Inflammatory macrophage (primary cell): Measurements from ENCODE around the gene RBP3.

Source experiments
- DNase-seq, 2 donors: peaks; one replicate each; pipeline ENCODE4 v3.0.0-alpha.2; 2020 to 2022

The RBP3 gene

DNA sequence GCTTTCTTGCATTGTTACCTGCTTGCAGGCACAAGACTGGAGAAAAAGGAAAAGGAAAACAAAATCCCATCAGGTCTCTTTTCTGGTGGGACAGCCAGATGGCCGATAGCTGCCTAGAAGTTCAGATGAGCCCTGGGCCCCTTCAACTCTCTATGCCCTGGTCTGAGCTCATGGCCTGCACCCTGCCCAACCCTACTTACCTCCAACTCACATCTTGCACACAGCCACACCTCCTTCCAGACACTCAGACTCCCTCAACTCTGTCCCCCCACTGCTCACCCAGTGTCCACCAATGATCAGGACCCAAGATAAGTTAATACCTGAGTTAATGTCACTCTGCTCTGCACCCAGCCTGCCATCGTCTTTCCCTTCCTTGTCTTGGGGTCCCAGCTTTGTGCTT, 10.9 kb downstream of the RBP3 start:
- DNase-seq = no peak

DNA sequence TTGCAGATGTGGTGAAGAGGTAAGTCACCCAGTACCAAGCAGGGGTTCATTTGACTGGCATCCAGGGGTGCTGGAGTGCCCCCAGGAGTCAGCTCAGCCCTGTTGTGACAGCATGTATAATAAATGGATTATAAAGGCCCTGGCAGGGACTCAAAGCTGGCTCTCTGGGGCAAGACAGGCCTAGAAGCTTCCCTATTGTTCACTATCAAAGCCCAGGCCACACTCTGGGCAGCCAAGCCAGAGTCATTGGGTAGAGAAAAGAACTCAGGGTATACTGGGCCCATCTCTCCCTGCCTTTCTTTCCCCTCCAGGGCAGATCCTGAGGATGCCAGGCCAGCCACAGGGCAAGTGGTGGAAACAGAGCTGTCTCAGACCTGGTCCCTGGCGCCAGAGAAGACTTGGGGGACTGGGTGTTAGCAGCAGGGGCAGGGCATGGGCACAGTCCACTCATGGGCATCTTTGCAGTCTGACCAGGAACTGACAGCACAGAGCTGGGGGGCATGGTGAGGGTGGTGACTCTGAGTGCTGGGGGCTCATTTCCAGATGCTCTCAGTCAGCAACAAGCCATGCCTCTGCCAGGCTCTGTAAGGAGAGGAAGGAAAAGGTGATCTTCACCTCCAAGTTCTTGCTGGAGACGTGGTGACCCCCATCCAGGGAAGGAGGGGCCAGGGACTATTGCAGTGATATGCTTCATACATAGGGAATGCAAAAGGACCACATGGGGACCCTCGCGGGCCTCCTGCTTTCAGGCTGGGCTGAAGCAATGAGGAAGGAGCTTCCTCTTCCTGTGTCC, 11.7 kb downstream of the RBP3 start:
- DNase-seq = no peak

DNA sequence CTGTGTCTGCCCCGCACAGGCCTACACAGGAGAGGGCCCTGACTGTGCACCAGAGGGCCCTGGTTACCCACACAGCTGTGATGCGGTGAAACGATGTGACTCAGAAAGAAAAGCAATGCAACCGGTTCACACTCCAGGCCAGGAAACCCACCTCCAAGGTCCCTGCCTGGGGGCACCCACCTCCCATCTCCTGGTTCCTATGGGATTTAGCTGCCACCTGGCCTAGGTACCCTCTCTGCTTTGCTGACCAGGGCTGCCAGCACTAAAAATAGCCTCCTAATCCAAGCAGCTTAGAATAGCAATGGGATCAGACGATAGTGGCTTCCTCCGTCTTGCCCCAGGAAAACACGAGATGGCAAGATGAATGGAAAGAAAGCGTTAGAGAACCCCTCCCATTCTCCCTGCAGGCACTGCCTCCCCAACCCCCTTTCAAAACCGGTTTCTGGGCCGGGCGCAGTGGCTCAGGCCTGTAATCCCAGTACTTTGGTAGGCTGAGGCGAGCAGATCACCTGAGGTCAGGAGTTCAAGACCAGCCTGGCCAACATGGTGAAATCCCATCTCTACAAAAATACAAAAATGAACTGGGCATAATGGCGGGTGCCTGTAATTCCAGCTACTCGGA, 12.4 kb downstream of the RBP3 start:
- no peak for DNase-seq

DNA sequence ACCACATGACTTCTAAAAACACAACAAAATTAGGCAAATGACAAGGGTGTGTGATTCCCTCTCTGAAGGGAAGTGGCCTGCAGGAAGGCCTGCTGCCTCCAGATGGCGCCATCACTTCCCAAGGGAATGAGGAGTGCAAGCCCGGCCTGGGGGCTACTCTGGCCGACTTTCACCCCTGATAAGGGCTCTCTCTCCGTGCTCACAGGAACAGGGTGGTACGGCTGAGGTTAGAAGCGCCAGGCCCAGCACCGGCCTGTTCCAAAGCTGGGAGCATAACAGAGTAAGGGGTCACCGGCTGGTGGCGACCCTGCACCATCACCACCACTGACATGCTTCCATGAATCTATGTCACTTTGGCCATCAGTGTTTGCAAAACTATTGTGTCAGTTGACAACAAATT, 13.1 kb downstream of the RBP3 start:
- DNase-seq = peak; percentile 39 to 45

DNA sequence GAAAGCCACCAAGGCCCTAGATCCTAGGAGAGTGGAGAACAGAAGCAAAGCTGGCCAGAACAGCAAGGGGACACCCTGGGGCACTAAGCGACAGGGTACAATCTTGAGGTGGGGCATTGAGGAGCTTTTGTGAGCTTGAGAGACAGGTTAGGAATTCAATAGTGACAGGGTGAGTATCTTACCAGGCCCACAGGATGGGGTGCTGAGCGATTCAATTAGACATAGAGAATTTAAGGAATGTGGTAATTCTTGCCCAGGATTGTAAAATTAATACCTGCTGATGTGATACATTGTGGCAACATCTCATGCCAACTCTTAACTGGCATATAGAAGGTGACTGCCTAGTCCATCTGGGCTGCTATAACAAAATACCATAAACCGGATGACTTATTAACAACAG, 14.0 kb downstream of the RBP3 start:
- DNase-seq = no peak

DNA sequence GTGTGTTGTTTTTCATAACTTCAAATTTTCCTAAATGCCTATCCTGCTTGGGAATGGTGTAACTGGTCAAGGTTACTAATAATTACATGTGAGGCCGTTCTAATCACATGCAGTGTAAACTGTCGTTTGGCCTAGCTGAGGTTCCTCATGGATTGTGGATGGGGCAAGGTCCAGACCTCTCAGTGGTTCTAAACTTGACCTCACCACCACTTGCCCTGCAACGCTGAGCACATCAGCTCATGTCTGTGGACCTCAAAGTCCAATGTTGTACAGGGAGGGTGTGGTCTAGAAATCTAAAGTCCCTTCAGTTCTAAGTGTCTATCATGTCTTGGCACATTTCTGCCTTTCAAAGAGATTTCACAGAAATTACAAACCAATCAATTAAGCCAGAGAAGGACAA, 15.6 kb downstream of the RBP3 start:
- no peak for DNase-seq

DNA sequence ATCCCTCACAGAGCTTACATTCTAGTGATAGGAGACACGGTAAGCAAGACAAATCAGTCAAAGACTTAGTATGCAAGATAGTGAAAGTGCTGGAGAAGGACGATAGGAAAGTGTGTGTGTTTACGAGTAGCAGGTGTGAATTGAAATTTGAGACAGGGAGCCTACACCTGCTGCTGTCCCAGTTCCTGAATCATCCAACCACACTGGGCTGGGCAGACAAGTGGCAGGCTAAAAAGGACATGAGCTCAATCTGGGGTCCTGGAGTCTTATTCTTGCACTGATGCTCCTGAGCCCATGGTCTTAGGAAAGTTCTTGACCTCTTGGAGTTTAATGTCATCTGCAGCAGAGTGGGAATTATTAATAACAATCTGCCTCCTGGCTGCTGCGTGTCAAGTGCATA, 16.2 kb downstream of the RBP3 start:
- DNase-seq = no peak

DNA sequence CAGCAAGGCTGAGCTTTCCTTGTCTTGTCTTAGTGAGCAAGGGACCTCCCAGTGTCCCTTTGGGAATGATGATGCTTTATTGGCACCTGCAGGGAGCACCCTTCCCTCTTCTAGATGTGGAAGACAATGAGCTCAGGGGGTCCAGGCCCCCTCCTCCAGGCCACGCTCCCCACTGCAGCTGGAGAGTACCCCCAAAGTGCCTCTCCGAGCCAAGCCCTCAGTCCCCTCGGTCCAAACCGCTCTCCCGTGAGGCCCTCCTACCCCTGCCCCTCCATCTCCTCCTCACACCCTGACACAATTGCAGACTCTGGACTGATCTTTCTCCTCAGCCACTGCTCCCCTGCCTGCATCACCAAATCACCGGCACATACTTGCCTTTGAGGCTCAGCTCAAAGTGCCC, 16.7 kb downstream of the RBP3 start:
- no peak for DNase-seq

DNA sequence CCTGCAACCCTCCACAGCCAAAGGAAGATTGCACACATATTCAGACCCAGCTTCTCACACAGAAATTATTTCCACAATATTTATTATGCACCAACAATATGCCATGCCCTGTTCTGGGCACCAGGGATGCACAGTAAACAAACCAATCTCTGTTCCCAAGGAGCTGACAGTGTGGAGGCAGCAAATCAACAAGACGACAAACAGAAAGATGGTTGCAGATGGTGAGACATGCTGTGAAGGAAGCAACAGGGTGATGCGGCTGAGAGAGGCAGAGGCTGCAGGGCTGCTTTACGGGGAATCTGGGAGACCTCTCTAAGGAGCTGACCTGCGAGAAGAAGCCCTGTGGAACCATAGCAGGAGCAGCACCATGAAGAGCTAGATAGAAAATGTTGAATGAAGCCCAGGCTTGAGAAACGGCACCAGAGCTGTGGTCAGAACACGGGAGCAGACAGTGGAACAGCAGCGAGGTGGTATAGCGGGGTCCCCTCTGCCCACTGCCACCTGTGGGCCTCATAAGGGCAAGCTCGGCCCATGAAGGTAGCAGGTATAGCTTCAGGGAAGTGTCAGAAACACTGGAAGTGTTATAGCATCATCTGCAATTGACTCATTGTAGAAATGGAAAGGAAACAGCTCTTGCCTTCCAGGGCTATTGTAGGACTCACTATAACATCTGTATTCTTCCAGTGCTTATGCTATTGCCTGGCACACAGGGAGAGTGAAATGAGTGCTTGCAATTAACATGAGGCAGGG, 17.4 kb downstream of the RBP3 start:
- DNase-seq = no peak

DNA sequence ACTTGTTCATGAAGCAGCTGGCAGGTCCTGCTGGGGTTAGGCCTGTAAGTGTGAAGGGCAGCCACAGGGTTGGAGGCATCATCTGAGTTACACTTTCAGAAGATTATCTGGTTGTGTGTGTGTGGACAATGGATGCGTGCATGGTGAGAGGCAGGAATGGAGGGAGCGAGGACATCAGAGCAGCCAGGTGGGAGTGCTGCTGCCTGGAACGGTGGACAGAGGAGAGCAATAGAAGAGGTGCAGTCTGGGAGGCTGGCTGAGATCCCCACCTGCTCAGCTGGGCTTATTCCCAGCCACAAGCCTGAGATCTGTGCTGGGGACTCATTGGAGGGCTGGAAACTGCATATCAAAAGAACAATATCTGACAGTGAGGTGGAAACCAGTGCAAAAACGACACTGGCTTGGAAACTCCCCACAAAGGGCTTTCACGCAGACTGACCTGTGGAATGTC, 18.0 kb downstream of the RBP3 start:
- no peak for DNase-seq

DNA sequence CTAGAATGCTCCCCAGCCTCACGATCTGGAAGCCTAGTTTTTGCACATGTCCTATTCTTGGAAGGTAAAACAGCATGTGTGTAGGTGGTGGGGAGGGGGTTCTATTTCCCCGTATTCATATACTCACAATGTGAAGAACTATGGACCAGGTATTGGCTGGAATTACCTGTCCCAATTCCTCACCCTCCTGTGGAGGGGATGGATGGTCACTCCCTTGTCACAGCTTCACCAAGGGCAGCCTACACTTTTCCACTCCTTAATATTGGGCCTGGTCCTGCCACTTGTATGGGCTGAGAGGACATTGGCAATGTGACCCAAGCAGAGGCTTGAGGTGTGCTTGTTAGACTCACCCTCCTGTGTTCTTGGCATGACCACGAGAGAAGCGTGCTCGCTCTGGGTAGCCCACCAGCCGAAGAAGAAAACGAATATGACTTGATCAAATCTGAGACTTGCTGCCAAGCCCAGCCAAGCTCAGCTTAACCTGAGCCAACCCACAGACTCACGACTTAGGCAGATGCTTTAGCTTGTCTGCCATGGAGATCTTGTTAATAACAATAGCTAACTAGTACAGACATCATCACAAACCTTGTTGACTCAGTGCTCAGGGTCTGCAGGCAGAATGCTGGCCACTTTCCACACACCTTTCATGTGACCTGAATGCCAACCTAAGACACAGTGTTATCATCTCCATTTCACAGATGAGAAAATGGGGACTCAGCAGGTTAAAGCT, 18.7 kb downstream of the RBP3 start:
- DNase-seq = no peak

DNA sequence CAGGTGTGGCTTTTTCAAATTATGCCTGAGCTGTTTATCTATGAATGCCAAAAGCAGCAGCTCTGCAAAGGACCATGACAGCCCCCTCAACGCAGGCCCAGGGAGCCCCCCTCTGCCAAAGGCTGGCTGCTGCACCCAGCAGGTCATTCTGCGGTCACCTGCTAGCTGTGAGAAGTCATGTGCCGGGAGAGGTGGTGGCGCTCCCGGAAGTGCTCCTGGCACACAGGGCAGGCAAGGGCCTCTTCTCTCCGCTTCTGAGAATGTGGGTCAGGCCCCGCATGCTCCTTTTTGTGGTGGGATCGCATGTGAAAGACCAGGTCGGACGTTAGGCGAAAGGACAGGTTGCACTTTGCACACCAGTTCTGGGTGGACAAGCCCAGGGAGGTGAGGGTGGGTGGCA, 19.5 kb downstream of the RBP3 start:
- no peak for DNase-seq

DNA sequence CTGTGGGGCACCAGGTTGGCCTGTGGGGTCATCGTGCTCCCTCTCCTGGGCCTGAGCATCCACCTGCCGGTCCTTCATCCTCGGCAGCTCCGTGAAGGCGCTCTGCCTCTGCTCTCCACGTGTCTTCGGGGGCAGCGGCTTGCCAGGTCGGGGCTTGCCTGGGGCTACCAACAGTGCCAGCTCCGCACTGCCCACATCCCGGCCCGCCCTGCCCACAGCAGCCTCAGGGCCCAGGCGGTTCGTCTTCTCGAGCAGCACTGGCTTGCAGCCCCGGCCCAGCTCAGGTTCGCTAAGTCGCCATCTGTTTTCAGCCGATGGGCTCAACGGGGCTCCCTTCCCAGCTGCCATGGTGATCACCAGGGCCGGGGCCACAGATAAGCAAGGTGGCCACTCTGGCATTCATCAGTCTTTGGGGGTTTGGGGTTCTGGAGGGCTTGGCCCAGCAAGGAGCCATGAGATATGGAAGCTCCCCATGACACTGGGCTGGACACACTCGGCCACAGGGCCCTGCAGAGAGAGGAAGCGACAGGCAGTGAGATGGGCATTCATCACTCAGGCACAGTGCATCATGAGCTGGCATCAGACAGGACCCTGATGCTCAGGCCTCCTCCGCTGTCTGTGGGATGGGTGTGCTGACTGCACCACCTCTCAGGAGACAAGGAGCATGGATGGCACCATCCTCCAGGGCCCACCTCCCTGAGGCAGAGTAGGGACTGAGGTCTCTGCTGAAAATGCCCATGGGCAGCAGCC, 20.4 kb downstream of the RBP3 start:
- no peak for DNase-seq

DNA sequence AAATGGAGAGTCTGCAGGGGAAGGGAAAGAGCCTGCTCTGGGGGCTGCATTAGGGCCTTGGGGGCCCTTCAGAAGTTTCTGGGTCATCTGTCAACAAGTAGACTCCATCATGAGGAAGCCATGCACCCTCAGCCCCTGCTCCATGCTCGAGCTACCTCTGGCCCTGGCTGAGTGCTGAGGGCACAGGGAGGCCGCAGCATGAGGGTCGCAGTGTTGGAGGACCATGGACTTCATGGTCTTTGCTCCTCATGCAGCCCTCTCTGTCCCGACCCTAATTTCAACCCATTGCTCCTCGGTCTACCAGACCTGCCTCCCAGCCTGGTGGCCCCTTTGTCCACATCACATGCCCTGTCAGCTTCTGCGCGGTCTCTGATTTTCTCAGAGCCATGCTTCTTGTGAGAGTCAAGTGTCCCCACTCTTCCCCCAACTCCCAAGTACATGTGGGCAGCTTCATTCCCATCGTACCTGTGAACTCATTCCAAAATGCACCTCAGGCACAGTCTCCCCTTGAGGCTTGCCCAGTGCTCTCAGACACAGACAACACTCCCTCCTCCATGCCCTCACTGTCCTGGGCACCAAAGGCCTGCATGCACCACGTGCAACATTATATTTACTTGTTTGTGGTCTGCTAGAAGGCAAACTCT, 21.2 kb downstream of the RBP3 start:
- DNase-seq = no peak

DNA sequence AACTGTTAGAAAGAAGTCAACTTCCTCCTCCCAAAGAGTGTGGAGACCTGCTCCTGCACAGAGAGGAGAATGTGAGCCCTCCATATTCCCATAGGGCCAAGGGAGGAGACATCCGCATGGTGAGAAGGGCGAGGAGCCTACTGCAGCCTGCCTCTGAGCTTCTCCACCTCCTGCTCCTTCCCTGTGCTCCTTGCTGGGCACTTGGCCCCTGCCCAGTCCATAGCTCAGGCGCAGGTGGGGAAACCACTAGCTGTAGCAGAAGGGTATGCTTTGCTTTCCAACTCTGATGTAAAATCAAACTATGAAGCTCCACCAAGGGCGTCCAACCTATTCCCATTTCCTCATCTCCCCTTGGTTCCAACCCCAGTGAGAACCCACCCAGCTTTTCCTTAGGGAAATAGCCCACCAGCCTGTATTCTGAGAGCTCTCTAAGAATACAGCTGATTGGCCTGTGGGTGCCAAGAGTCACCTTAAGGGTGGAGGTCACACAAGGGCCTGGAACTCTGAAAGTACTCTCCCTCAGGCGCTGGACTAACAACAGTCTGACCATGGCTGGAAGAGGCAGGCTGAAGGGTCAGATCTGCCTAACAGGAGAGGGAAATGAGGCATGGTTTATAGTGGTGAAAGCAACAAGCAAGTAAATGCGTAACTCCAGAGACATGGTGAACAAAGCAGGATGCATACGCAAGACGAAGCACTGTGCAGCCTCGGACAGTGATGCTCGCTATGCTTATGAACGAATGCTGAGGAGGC, 22.0 kb downstream of the RBP3 start:
- no peak for DNase-seq

DNA sequence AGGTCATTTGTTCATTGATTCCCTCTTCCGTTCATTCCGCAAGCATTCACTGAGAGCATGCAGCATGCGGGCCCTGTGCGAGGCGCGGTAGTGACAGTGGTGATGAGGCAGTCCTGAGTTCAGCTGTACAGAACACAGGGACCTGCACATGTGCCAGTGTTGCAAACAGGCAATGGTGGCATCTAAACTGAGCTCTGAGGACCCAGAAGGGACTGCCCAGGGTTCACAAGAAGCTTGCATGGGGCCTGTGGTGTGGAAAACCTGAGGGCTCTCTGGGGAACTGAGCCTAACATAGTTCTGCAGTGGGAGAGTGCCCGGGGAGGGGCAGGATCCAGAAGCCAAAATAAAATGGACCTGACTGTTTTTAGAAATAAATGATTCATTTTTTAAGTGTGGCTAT, 22.7 kb downstream of the RBP3 start:
- DNase-seq = no peak

DNA sequence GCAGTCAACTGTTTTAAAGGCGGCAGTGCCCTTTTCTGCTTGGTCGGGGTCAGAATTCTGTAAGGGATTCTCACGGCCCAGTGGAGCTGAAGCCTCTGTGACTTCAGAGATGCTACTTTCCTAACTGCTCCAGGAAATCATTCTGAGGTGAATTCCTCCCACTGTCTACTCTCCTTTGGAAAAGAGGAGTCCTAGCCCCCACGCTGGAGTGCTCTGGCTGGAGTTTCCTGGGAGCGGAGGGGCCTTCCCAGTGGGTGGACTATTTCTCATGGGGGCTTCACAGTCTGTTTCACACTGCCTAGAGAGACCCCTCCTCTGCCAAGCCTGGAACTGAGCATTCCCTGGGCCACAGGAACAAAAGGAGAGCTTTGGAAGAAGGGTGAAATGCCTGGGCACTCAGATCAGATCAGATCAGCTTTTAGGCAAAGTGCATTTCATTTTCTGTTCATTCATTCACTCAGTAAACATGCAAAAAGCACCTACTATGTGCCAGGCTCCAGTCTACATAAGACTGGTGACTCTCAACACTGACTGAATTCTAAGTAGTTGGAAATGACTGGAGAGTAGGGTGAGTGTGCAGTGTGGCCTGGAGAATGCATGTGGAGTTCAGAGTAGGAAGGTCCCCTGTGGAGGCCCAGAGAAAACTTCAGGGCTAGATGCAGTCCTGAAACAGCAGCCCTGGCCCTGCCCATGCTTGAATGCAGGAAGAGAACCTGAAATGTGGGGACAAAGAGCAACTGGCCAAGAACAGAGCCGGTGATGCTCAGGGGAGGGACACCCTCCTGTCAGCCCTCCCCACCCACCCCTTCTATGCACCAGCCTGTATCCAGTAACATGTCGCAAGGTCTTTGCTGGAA, 23.7 kb downstream of the RBP3 start:
- no peak for DNase-seq

DNA sequence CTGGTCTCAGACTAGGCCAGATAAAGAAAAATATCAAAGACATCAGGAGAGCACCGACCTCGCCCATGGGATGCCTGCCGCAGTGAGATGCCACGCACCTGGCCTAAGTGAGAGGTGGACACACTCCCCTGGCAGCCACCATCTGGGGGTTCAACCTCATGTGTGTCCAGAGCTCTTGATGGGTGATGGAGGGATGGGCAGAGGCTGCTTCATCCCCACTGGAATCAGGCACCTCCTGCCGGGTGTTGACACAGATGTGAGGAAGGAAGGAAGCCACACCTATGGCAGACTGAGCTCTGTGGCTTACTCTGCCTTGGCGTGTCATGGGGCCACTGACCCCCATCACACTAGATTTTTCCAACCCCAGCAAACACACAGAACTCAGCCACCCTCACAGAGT, 24.6 kb downstream of the RBP3 start:
- no peak for DNase-seq

DNA sequence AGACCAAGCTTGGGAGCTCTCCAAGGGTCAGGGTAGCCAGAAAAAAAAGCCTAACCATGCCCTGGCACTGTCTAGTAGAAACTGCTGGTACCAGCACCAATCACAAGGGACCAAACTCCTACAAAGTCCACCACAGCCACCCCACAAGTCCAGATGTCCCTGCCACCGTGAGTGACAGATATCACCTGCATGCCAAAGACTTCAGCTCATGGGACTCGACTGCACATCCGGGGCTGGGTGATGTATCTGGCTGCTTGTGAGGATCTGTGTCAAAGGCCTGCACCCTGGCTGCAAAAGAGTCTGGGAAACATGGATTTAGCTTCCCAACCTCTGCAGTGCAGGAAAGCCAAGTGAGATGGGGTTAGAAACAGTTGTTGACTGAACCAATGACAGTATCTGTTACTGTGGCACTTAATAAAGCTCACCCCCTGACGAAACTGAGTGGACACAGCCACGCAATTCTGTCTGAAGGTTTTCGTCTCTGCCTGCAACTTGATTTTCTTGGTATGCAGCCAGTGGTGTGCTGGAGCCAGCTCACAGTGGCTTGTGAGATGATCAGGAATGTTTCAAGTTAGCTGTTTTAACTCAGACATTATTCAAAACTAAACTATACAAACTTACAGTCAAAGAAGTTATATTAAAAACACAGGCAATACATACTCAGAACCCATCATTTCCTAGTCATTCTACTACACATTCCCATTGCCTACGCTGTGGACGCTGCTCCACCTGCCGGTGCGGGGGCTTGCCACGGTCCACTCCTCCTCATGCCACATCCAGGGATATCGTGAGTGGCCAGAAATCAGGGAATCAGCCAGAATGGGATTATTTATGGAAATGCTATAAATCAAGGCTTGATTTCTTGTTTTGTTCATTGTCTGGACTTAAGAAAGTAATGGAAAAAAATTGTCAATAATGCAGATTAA, 26.7 kb downstream of the RBP3 start:
- no peak for DNase-seq
